SK-N-MC (cell line): ENCODE data around the gene LANCL3.

Experiments used
- EZH2 ChIP-seq: fragments of 200-600 bp; sonication (generic); IDR thresholded peaks from one replicate; pipeline ENCODE4 v1.6.1; 2017; ENCODE audit warnings: antibody characterized with exemption
- POLR2AphosphoS5 ChIP-seq: IDR thresholded peaks from 2 replicates; pipeline ENCODE4 v1.6.1; 2012; ENCODE audit warnings: mild to moderate bottlenecking, low read depth, low read length, borderline replicate concordance

DNA sequence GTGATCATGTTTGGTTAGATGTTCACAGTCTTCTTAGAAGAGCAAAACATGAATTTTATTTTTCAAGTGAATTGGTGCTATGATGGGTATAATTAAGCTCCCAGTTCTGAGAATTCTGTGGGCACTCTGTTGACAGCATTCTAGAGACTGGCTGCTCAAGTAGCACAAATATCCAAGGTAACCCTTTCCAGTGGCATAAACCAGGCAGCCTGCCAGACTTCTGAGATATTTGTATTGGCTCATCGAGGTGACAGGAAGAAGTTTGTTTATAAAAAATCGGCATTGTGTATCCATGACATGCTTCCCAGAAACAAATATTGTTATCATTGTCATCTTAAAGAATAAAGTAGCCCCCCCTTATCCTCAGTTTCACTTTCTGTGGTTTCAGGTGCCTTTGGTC lies 28.3 kb downstream of the LANCL3 start:
- no peak for TF ChIP-seq EZH2
- no peak for TF ChIP-seq POLR2AphosphoS5
